HEK293T (cell line): Measurements from ENCODE around the gene APBB2.
"Not testable (repeated sequence)": the region's sequence is repeated elsewhere in the genome, so short reads cannot be mapped to it uniquely, and the experiment has no call there.

Source experiments
- CTCF ChIA-PET: fragments of 350-600 bp; formaldehyde crosslinking; extraction: SDS; loops from one replicate; lab custom pipeline; 2021; ENCODE audit warnings: antibody characterized with exemption, inconsistent platforms; lab: Yijun Ruan, JAX
- POLR2A ChIA-PET: fragments of 350-600 bp; formaldehyde crosslinking; extraction: SDS; loops from one replicate; lab custom pipeline; 2020; ENCODE audit warnings: antibody characterized with exemption, inconsistent platforms; lab: Yijun Ruan, JAX
- DNase-seq: peaks from one replicate; pipeline ENCODE4 v3.0.0; 2012; ENCODE audit warnings: mixed read lengths; ENCODE audit errors: extremely low spot score
- ARNT ChIP-seq: fragments of 450-650 bp; IDR thresholded peaks from 2 replicates; pipeline ENCODE4 v1.6.1; 2017; ENCODE audit warnings: mild to moderate bottlenecking
- BHLHE40 ChIP-seq: fragments of 450-650 bp; IDR thresholded peaks from 2 replicates; pipeline ENCODE4 v1.6.1; 2016; ENCODE audit warnings: mild to moderate bottlenecking, moderate library complexity, borderline replicate concordance
- CTBP1 ChIP-seq: fragments of 450-650 bp; IDR thresholded peaks from 2 replicates; pipeline ENCODE4 v1.6.1; 2016; ENCODE audit warnings: borderline replicate concordance
- ELF4 ChIP-seq: fragments of 450-650 bp; IDR thresholded peaks from 2 replicates; pipeline ENCODE4 v1.6.1; 2017; ENCODE audit warnings: antibody characterized with exemption
- FOXA1 ChIP-seq: fragments of 450-650 bp; IDR thresholded peaks from 2 replicates; pipeline ENCODE4 v1.6.1; 2016; ENCODE audit warnings: mild to moderate bottlenecking
- FOXK2 ChIP-seq: fragments of 450-650 bp; IDR thresholded peaks from 2 replicates; pipeline ENCODE4 v1.6.1; 2016; ENCODE audit warnings: mild to moderate bottlenecking
- FOXM1 ChIP-seq: fragments of 450-650 bp; IDR thresholded peaks from 2 replicates; pipeline ENCODE4 v1.6.1; 2017; ENCODE audit warnings: mild to moderate bottlenecking, borderline replicate concordance
- HDGF ChIP-seq: fragments of 450-650 bp; IDR thresholded peaks from 2 replicates; pipeline ENCODE4 v1.6.1; 2017; ENCODE audit warnings: antibody characterized with exemption, borderline replicate concordance
- L3MBTL2 ChIP-seq: fragments of 450-650 bp; conservative IDR thresholded peaks from 2 replicates; pipeline ENCODE4 v1.6.1; 2016; ENCODE audit warnings: mild to moderate bottlenecking
- LEF1 ChIP-seq: fragments of 450-650 bp; IDR thresholded peaks from 2 replicates; pipeline ENCODE4 v1.6.1; 2017; ENCODE audit warnings: mild to moderate bottlenecking, borderline replicate concordance
- NFRKB ChIP-seq: fragments of 450-650 bp; IDR thresholded peaks from 2 replicates; pipeline ENCODE4 v1.6.1; 2016; ENCODE audit warnings: mild to moderate bottlenecking, moderate library complexity
- SP1 ChIP-seq: fragments of 450-650 bp; IDR thresholded peaks from 2 replicates; pipeline ENCODE4 v1.6.1; 2017
- SUZ12 ChIP-seq: fragments of 450-650 bp; IDR thresholded peaks from 2 replicates; pipeline ENCODE4 v1.6.1; 2016; ENCODE audit warnings: mild to moderate bottlenecking
- TARDBP ChIP-seq: fragments of 450-650 bp; IDR thresholded peaks from 2 replicates; pipeline ENCODE4 v1.6.1; 2016
- ZNF384 ChIP-seq: fragments of 450-650 bp; IDR thresholded peaks from 2 replicates; pipeline ENCODE4 v1.6.1; 2016
- TF ChIP-seq, protein P1 (sequence below): fragments of 450-650 bp; IDR thresholded peaks from 2 replicates; pipeline ENCODE4 v1.6.1; 2016

The APBB2 gene

DNA sequence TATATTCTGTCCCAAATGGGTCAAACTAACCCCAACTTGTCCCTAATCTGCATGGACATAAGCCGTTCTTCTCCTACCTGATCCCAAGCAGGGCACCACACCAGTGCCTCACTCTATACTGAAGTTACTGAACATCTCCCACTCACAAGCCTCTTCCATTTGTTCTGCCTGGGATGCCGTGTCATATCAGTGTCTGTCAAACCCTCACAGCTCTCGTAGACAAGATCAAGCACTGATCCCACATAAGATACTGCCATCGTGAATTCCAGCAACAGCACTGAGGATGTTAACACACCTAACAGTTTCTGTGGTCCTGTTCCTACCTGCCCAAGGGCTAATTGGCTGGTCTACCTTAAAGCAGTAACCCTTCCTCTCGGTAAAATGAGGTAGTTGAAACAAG lies 162.1 kb downstream of the APBB2 start:
- TF ChIP-seq LEF1 = no peak
- TF ChIP-seq, protein P1, sequence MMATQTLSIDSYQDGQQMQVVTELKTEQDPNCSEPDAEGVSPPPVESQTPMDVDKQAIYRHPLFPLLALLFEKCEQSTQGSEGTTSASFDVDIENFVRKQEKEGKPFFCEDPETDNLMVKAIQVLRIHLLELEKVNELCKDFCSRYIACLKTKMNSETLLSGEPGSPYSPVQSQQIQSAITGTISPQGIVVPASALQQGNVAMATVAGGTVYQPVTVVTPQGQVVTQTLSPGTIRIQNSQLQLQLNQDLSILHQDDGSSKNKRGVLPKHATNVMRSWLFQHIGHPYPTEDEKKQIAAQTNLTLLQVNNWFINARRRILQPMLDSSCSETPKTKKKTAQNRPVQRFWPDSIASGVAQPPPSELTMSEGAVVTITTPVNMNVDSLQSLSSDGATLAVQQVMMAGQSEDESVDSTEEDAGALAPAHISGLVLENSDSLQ = no peak
- no peak for TF ChIP-seq FOXK2
- TF ChIP-seq SUZ12 = no peak
- TF ChIP-seq L3MBTL2 = no peak
- TF ChIP-seq TARDBP = no peak
- TF ChIP-seq FOXM1 = no peak
- no peak for TF ChIP-seq HDGF
- no peak for TF ChIP-seq CTBP1
- no peak for TF ChIP-seq ARNT
- TF ChIP-seq NFRKB = no peak
- TF ChIP-seq ELF4 = no peak
- TF ChIP-seq ZNF384 = no peak
- TF ChIP-seq FOXA1 = no peak
- no peak for TF ChIP-seq BHLHE40
- no peak for TF ChIP-seq SP1
- ChIA-PET CTCF (no interaction called here), POLR2A (no interaction called here)
- no peak for DNase-seq

DNA sequence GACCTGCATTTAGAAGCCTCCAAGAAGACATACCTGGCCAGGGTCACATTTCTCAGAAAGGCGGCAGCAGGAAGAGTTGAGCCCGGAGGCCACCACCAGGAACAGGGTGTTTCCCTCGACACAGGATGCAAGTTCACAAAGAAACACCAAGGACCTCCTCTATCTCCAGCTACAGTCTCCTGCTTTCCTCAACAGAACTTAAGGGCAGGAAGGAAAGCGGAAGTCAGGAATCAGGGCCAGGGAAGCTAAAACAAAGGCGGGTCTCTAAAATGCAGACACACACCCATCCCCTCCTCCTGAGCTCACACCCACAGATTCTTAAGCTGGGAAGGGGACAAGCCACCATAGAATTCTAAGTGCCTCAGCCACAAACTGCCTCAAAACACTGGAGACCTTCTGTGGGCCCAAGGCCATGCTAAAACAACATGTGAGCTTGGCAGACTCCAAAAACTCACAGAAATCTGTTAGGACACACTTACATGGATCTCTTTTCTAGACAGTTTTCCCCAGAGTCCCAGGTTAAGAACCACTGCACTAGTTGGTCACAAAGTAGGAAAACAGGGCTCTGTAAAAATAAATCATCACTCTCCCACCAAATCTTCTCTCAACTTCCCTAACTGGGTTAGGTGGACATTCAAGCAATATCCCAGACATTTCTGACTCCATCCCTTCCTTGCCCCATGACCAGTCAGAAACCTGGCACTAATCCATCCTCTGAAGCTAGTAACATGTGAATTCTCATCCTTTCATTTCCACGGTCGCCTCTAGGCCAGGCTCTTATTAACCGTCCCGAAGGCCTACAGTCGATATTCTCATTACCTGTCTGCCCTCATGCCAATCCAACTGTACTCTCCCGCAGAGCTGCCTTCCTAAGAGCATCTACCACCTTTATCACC lies 163.2 kb downstream of the APBB2 start:
- ChIA-PET CTCF (interaction anchor here (0.6 kb wide), 1 partner anchor 1454 kb away, joined by 3 read pairs; no protein-coding TSS in a partner anchor), POLR2A (no interaction called here)
- no peak for DNase-seq
- TF ChIP-seq HDGF = no peak
- TF ChIP-seq BHLHE40 = no peak
- TF ChIP-seq ZNF384 = no peak
- no peak for TF ChIP-seq SP1
- no peak for TF ChIP-seq FOXA1
- no peak for TF ChIP-seq LEF1
- TF ChIP-seq NFRKB = no peak
- TF ChIP-seq ELF4 = no peak
- TF ChIP-seq ARNT = no peak
- no peak for TF ChIP-seq CTBP1
- TF ChIP-seq, protein P1 = no peak
- no peak for TF ChIP-seq FOXM1
- TF ChIP-seq SUZ12 = no peak
- TF ChIP-seq TARDBP = no peak

DNA sequence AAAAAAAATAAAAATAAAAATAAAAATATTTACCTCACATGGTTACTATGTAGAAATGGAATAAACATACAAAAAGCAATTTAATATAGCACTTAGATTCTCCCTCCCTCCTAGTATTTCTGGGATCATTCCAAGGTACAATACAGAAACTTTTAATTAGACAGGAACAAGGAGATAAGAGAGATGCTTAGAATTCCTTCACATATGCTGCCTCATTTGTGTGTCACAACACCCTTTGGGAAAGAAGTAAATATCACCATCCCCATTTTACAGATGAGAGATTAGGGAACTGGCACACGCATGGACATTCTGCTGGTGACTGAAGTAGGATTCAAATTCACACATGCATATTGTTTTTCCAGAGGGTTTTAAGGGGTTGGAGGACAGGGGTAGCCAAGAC lies 164.2 kb downstream of the APBB2 start:
- no peak for TF ChIP-seq ZNF384
- no peak for TF ChIP-seq FOXK2
- TF ChIP-seq TARDBP = no peak
- TF ChIP-seq SUZ12 = no peak
- TF ChIP-seq, protein P1 = no peak
- TF ChIP-seq L3MBTL2 = no peak
- TF ChIP-seq SP1 = no peak
- no peak for TF ChIP-seq LEF1
- no peak for TF ChIP-seq ARNT
- TF ChIP-seq FOXM1 = no peak
- no peak for TF ChIP-seq CTBP1
- no peak for TF ChIP-seq FOXA1
- POLR2A ChIA-PET = no interaction called here
- DNase-seq = no peak
- CTCF ChIA-PET = no interaction called here

DNA sequence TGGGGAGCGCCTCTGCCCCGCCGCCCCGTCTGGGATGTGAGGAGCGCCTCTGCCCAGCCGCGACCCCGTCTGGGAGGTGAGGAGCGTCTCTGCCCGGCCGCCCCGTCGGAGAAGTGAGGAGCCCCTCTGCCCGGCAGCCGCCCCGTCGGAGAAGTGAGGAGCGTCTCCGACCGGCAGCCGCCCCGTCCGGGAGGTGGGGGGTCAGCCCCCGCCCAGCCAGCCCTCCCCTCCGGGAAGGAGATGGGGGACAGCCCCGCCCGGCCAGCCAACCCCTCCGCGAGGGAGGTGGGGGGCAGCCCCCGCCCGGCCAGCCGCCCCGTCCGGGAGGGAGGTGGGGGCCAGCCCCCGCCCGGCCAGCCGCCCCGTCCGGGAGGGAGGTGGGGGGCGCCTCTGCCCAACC lies 165.2 kb downstream of the APBB2 start:
- DNase-seq, CTCF ChIA-PET, POLR2A ChIA-PET: not testable (repeated sequence)

DNA sequence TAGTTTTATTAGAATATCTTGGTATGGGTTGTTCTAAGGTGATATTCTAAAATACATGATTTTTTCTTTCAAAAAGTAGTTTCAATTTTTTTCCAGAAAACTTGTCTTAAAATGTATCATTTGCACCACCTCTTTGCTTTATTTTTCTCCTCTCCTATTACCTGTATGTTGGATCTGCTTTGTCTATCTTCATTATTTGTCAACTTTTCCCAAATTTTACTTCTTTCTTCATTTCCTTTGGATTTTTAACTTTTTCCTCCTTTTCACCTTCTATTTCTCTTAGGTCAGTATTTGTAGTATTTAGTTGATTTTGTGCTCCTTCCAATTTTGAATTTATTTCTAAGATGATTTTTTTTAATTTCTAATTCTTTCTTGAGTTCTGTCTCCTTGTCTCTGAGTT lies 169.6 kb downstream of the APBB2 start:
- DNase-seq = no peak
- TF ChIP-seq, protein P1 = no peak
- TF ChIP-seq ELF4 (no peak), CTBP1 (no peak), SUZ12 (no peak), ARNT (no peak), NFRKB (no peak), BHLHE40 (no peak), LEF1 (no peak), FOXA1 (no peak), SP1 (no peak), FOXM1 (no peak), HDGF (no peak)
- ChIA-PET CTCF (interaction anchor here (1.0 kb wide), 1 partner anchor 922 kb away, joined by 3 read pairs; no protein-coding TSS in a partner anchor), POLR2A (no interaction called here)
